ENCODE measurements around the gene CHAD.
"Not testable (repeated sequence)": the region's sequence is repeated elsewhere in the genome, so short reads cannot be mapped to it uniquely, and the experiment has no call there.

CHAD gene

DNA sequence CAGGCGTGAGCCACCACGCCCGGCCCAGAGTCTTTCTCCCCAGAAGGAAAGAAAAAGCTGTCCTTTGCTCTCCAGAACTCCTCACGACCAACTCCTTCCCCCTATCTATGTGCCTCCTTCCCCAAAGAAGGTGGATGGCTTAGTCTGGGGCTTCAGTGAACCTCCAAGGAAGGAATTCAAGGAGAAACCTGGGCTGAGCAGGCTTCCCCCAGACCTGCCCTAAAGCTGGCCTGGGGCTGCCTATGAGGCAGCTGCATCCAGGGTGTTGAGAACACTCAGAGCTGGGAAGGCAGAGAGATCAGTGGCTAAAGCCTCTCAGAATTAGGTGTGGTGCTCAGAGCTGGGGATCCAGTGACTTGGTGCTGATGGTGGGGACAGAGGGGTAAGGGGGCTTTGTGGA, 38.9 kb downstream of the CHAD start:
- H3K9ac ChIP-seq (ENCODE audit: low read depth, low read length), result no peak overlapping the region
- H3K36me3 ChIP-seq (ENCODE audit: insufficient read depth, low read depth, low read length), result no peaks in the 10 kb centered on the region

GRCh38 chr17:50428831-50429424, 39.8 kb downstream of the CHAD start:
- H3K27ac ChIP-seq (ENCODE audit: low read length), result no peak overlapping the region
- no peak overlapping the region for H3K9ac ChIP-seq (ENCODE audit: low read depth, low read length)
- no peak overlapping the region for H3K4me3 ChIP-seq (ENCODE audit: low read length)

More for the DNA sequence above, 38.9 kb downstream of the CHAD start:
- Histone ChIP-seq H3K27ac (ENCODE audit: low read length) (no peak overlapping the region), H3K4me1 (ENCODE audit: insufficient read depth, low read length) (peaks cover 5% of the 10 kb centered on the region; the same call in 1 of the 2 replicates), H3K4me3 (ENCODE audit: low read length) (no peak overlapping the region), H3K9me3 (ENCODE audit: insufficient read depth, low read depth, low read length) (no peaks in the 10 kb centered on the region), H3K27me3 (ENCODE audit: insufficient read depth, low read length) (peaks cover 10% of the 10 kb centered on the region)

GRCh38 chr17:50428126-50428525, 40.6 kb downstream of the CHAD start:
- H3K27ac ChIP-seq (ENCODE audit: low read length); H3K4me3 ChIP-seq (ENCODE audit: low read length): not testable (repeated sequence)

More at GRCh38 chr17:50428831-50429424, 39.8 kb downstream of the CHAD start:
- no peaks in the 10 kb centered on the region for H3K9me3 ChIP-seq (ENCODE audit: insufficient read depth, low read depth, low read length)
- H3K27me3 ChIP-seq (ENCODE audit: insufficient read depth, low read length), result peaks cover 19% of the 10 kb centered on the region
- peaks cover 5% of the 10 kb centered on the region; the same call in 1 of the 2 replicates for H3K4me1 ChIP-seq (ENCODE audit: insufficient read depth, low read length)
- H3K36me3 ChIP-seq (ENCODE audit: insufficient read depth, low read depth, low read length), result no peaks in the 10 kb centered on the region

DNA sequence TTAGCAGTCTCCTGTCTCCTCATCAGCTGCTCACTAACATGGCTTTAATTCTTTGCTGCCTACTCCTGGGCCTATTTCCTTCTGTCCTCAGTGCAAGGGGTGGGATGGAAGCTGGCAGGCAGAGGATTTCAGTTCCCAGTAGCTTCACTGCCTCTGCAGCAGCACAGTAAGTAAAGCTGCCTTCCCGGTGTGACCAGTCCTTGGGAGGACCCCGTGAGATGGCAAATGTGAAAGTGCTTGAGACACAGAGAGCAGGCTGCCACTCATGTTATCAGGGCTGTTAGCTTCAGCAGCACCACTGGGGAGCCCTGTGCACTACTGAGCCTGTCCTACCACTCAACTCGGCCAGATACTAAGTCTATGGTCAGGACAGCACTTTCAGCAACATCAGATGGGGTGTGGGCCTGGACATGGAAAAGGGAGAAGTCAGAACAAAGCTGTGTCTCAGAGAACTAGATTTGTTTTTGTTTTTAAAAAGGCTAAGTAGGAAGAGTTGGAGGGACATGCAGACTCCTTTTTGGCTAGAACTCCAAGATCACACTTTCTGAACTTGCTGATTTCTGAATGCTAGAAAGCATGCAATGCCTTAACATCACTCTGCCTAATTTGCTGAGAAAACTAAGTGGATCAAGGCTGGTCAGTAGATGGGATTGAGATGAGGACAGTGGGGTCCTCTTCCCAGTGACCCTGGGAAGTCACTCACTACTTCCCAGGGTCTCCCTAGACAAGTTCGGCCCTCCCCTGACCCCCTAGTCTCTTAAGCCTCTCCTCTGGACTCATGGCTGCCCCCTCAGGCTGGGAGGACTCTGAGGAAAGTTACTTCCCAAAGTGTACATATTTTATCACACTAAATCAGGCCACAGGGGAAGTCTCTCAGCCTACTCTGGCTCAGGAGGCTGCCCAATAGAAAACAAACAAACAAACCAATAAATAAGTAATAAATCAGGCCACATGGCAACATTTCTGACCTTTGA, 41.6 kb downstream of the CHAD start:
- peaks cover 5% of the 10 kb centered on the region; the same call in 1 of the 2 replicates for H3K4me1 ChIP-seq (ENCODE audit: insufficient read depth, low read length)
- peaks cover 20% of the 10 kb centered on the region for H3K27me3 ChIP-seq (ENCODE audit: insufficient read depth, low read length)
- H3K9me3 ChIP-seq (ENCODE audit: insufficient read depth, low read depth, low read length), result no peaks in the 10 kb centered on the region
- peak overlapping the region; percentile 76 for H3K4me3 ChIP-seq (ENCODE audit: low read length)
- no peak overlapping the region for H3K27ac ChIP-seq (ENCODE audit: low read length)
- no peaks in the 10 kb centered on the region for H3K36me3 ChIP-seq (ENCODE audit: insufficient read depth, low read depth, low read length)
- H3K9ac ChIP-seq (ENCODE audit: low read depth, low read length), result peak overlapping the region; percentile 54; the same call in 1 of the 2 replicates

More at GRCh38 chr17:50428126-50428525, 40.6 kb downstream of the CHAD start:
- H3K9me3 ChIP-seq (ENCODE audit: insufficient read depth, low read depth, low read length); H3K36me3 ChIP-seq (ENCODE audit: insufficient read depth, low read depth, low read length); H3K9ac ChIP-seq (ENCODE audit: low read depth, low read length); H3K4me1 ChIP-seq (ENCODE audit: insufficient read depth, low read length): not testable (repeated sequence)
- peaks cover 20% of the 10 kb centered on the region for H3K27me3 ChIP-seq (ENCODE audit: insufficient read depth, low read length)

DNA sequence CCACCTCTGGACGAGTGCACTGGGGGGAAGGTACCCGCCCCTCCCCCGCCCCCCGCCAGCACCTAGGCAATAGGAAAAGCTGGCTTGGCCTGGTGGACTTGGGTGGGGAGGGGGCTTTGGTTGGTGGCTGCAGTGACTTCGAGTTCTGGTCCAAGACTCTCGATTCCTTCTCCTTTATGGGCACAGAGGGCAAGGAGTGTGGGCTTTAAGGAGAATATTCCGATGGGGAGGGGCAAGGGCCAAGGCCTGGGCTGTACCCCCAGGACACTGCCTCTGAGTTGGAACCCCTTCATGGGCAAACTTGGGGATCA, 42.3 kb downstream of the CHAD start:
- Histone ChIP-seq H3K27me3 (ENCODE audit: insufficient read depth, low read length) (peaks cover 20% of the 10 kb centered on the region), H3K4me3 (ENCODE audit: low read length) (peak overlapping the region; percentile 76), H3K9me3 (ENCODE audit: insufficient read depth, low read depth, low read length) (no peaks in the 10 kb centered on the region), H3K27ac (ENCODE audit: low read length) (no peak overlapping the region), H3K9ac (ENCODE audit: low read depth, low read length) (peak overlapping the region; percentile 54; the same call in 1 of the 2 replicates), H3K36me3 (ENCODE audit: insufficient read depth, low read depth, low read length) (no peaks in the 10 kb centered on the region), H3K4me1 (ENCODE audit: insufficient read depth, low read length) (peaks cover 5% of the 10 kb centered on the region; the same call in 1 of the 2 replicates)

DNA sequence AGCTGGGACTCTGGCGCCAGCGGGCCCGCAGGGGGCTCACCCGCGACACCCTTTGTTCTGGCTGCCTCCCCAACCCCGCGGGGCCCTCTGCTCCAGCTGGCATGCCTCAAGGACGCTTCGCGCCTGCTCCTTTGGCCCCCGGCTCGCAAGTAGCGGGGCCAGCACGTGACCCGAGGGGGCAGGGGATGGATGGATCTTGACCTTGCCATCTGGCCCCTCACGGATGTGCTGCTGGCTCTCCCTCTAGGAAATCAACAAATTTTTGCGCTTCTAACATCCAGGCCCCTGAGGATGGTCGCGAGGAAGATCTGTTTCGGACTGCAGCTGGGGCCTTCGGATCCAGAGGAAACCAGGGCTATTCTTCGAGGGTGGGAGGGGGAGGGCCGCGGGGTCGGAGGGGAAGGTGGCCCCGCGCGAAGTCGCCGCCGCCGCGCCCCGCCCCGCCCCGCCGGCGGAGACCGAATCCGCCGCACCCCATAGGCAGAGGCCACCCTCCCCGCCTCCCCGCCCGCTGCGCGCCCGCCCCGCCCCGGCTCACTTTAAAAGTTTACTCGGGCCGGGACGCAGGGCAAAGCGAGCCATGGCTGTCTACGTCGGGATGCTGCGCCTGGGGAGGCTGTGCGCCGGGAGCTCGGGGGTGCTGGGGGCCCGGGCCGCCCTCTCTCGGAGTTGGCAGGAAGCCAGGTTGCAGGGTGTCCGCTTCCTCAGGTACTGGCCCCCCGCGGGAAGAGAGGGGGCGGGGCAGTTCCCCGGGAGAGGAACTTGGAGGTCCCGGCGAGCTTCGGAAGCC, 42.8 kb downstream of the CHAD start, which contains the start of gene ACSF2:
Gene ACSF2 (plus strand): TSS at position 537 of the 790 bp plus-strand sequence. CDS start 44 bp downstream, at position 581.
- no peaks in the 10 kb centered on the region for H3K9me3 ChIP-seq (ENCODE audit: insufficient read depth, low read depth, low read length)
- no peak within 1 kb of the TSS for H3K27ac ChIP-seq (ENCODE audit: low read length)
- peaks cover 5% of the 10 kb centered on the region; the same call in 1 of the 2 replicates for H3K4me1 ChIP-seq (ENCODE audit: insufficient read depth, low read length)
- H3K36me3 ChIP-seq (ENCODE audit: insufficient read depth, low read depth, low read length), result no peaks in the 10 kb centered on the region
- peaks cover 20% of the 10 kb centered on the region for H3K27me3 ChIP-seq (ENCODE audit: insufficient read depth, low read length)
- H3K9ac ChIP-seq (ENCODE audit: low read depth, low read length), result peak within 1 kb of the TSS; percentile 56; the same call in 1 of the 2 replicates
- peak within 1 kb of the TSS; percentile 76 for H3K4me3 ChIP-seq (ENCODE audit: low read length)

DNA sequence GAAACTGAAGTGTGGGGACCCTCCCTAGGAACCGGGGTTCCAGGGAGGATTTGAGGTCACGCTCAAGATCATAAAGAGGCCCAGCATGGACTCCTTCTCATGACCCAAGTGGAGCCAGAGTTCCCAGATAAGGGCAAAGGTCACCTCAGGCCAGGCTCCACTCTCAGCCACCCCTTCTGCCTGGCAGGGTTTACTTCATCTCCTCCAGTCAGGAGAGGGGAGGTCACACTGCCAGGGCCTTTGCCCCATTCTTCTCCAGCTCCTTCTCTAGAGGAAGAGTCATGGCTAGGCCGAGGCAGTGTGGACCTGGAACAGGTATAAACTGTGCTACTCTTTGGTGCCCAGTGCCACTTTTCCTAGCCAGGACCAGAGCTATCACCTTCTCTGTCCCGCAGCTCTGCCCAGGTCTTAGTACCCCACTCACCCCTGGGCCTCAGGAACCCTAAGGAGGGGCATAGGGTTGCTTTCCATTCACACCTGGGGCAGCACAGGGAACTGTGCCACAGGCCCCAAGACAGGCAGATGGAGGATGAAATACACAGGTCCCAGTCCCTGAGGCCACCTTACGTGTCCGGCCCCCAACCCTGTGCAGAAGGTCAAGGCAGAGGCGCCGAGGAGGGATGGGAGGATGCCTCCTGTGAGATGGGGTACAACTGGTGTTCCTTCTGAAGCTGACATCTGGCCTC, 43.5 kb downstream of the CHAD start:
- Histone ChIP-seq H3K36me3 (ENCODE audit: insufficient read depth, low read depth, low read length) (no peaks in the 10 kb centered on the region), H3K27ac (ENCODE audit: low read length) (no peak overlapping the region), H3K9me3 (ENCODE audit: insufficient read depth, low read depth, low read length) (no peaks in the 10 kb centered on the region), H3K4me1 (ENCODE audit: insufficient read depth, low read length) (peaks cover 5% of the 10 kb centered on the region; the same call in 1 of the 2 replicates), H3K27me3 (ENCODE audit: insufficient read depth, low read length) (peaks cover 20% of the 10 kb centered on the region), H3K9ac (ENCODE audit: low read depth, low read length) (peak overlapping the region; percentile 56; the same call in 1 of the 2 replicates), H3K4me3 (ENCODE audit: low read length) (peak overlapping the region; percentile 76)

DNA sequence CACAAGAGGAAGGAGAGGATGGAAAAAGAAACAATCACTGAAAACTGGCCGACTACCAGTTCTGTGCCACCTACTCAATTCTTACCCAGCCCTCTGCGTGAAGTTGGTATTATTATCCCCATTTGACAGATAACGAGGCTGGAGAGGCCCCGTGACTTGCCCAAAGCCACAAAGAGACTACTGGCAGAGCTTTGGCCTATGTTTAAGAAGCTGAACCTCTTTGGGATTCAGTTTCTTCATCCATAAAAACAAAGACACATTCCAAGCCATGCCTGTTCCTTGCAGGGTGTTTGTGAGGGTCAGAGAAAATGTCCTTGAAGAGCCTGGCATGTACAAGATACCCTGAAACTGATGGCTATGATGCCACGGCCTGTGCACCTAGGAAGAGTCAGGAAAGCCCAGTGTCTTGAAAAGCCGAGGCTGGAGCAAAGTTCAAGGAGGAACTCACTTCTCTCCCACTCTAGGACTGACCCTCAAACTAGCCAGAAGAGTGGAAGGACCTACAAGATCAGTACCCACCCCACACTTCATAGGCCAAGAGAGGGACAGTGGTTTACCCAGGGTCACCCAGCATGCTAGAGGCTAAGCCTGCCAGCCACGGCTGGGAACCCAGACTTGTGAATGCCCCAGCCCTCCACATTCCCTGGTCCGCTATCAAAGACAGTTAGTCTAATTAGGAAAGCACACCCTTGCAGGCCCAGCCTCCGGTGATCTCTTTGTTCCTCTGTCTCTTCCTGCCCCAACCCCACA, 44.3 kb downstream of the CHAD start:
- no peak overlapping the region for H3K9ac ChIP-seq (ENCODE audit: low read depth, low read length)
- H3K9me3 ChIP-seq (ENCODE audit: insufficient read depth, low read depth, low read length), result no peaks in the 10 kb centered on the region
- H3K27ac ChIP-seq (ENCODE audit: low read length), result no peak overlapping the region
- H3K4me3 ChIP-seq (ENCODE audit: low read length), result no peak overlapping the region
- H3K4me1 ChIP-seq (ENCODE audit: insufficient read depth, low read length), result peaks cover 5% of the 10 kb centered on the region; the same call in 1 of the 2 replicates
- H3K27me3 ChIP-seq (ENCODE audit: insufficient read depth, low read length), result peaks cover 20% of the 10 kb centered on the region
- no peaks in the 10 kb centered on the region for H3K36me3 ChIP-seq (ENCODE audit: insufficient read depth, low read depth, low read length)

DNA sequence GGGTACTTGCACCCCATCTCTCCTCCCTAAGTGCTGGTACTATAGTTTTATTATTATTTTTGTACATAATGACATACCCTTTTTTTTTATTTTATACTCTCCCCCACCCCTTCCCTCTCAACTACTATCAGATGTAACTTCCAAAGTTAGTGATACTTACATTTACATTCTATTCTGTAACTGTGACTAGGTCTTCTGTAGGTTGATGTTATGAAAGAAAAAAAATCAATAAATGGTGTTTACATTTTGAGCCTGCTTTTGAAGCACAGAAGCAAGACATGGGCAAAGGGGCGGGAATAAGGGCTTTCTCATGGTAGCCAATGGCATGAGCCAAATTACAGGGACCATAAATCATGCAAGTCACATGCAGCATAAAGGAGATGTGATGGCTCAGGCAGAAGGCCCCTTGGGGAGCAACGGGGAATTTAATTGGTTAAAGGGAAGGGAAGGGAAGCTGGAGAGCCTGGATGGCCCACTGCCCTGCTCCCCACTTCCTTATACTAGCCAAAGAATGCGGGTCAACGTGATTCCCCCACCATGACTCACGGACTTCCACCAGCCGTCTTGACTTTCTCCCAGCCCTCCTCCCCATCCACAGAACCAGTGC, 45.0 kb downstream of the CHAD start:
- no peak overlapping the region for H3K9ac ChIP-seq (ENCODE audit: low read depth, low read length)
- H3K4me3 ChIP-seq (ENCODE audit: low read length), result no peak overlapping the region
- peaks cover 5% of the 10 kb centered on the region; the same call in 1 of the 2 replicates for H3K4me1 ChIP-seq (ENCODE audit: insufficient read depth, low read length)
- H3K9me3 ChIP-seq (ENCODE audit: insufficient read depth, low read depth, low read length), result no peaks in the 10 kb centered on the region
- no peaks in the 10 kb centered on the region for H3K36me3 ChIP-seq (ENCODE audit: insufficient read depth, low read depth, low read length)
- no peak overlapping the region for H3K27ac ChIP-seq (ENCODE audit: low read length)
- peaks cover 20% of the 10 kb centered on the region for H3K27me3 ChIP-seq (ENCODE audit: insufficient read depth, low read length)

DNA sequence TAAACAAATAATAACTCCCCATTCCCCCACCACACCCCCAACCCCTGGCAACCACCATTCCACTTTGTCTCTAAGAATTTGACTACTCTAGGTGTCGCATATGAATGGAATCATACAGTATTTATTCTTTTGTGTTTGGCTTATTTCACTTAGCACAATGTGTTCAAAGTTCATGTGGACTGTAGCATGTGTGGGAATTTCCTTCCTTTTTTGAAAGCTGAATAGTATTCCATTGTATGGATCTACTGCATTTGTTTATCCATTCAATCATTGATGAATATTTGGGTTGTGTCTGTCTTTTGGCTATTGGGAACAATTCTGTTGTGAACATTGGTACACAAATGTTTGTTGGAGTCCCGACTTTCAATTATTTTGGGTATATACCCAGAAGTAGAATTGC, 45.9 kb downstream of the CHAD start:
- no peak overlapping the region for H3K27ac ChIP-seq (ENCODE audit: low read length)
- H3K4me1 ChIP-seq (ENCODE audit: insufficient read depth, low read length), result peaks cover 5% of the 10 kb centered on the region; the same call in 1 of the 2 replicates
- no peak overlapping the region for H3K4me3 ChIP-seq (ENCODE audit: low read length)
- H3K27me3 ChIP-seq (ENCODE audit: insufficient read depth, low read length), result peaks cover 20% of the 10 kb centered on the region
- H3K9ac ChIP-seq (ENCODE audit: low read depth, low read length), result no peak overlapping the region
- H3K9me3 ChIP-seq (ENCODE audit: insufficient read depth, low read depth, low read length), result no peaks in the 10 kb centered on the region
- H3K36me3 ChIP-seq (ENCODE audit: insufficient read depth, low read depth, low read length), result no peaks in the 10 kb centered on the region
